SJCRH30 (cell line): ENCODE results near the gene OTULIN. TPM values are rescaled to one million over a fixed set of nuclear protein-coding genes. Genes with fewer than 3 reads are reported as not detected.

ENCODE experiments used
- DNase-seq, 2 experiments: peaks; one replicate each; pipeline ENCODE4 v3.0.0-alpha.2; 2015 to 2020
- H3K27ac ChIP-seq: fragments of 250-450 bp; sonication (Bioruptor Pico); 2 replicates; pipeline ENCODE4 v1.5.1; 2020; ENCODE audit warnings: mild to moderate bottlenecking, moderate library complexity
- H3K27me3 ChIP-seq: fragments of 250-450 bp; sonication (Bioruptor Pico); 2 replicates; pipeline ENCODE4 v1.5.1; 2020; ENCODE audit warnings: mild to moderate bottlenecking, moderate library complexity
- H3K36me3 ChIP-seq: fragments of 250-450 bp; sonication (Bioruptor Pico); 2 replicates; pipeline ENCODE4 v1.5.1; 2020; ENCODE audit warnings: mild to moderate bottlenecking, moderate library complexity
- H3K4me1 ChIP-seq: fragments of 250-450 bp; sonication (Bioruptor Pico); 2 replicates; pipeline ENCODE4 v1.5.1; 2020; ENCODE audit warnings: mild to moderate bottlenecking, moderate library complexity
- H3K4me3 ChIP-seq: fragments of 250-450 bp; sonication (Bioruptor Pico); 2 replicates; pipeline ENCODE4 v1.5.1; 2020; ENCODE audit warnings: mild to moderate bottlenecking, moderate library complexity
- H3K9me3 ChIP-seq: fragments of 250-450 bp; sonication (Bioruptor Pico); replicated peaks from 2 replicates; pipeline ENCODE4 v1.5.1; 2020; ENCODE audit warnings: mild to moderate bottlenecking, moderate library complexity
- total RNA-seq: library from RNA; depleted of rRNA; stranded (reverse); fragments of >200 nt; shearing (Covaris generic); gene quantifications from 2 replicates; pipeline ENCODE4 v1.2.3, GENCODE V29; 2014; rRNA removed

Gene OTULIN
- total RNA-seq, 1 experiment from 2014 or later = 18.2 TPM

DNA sequence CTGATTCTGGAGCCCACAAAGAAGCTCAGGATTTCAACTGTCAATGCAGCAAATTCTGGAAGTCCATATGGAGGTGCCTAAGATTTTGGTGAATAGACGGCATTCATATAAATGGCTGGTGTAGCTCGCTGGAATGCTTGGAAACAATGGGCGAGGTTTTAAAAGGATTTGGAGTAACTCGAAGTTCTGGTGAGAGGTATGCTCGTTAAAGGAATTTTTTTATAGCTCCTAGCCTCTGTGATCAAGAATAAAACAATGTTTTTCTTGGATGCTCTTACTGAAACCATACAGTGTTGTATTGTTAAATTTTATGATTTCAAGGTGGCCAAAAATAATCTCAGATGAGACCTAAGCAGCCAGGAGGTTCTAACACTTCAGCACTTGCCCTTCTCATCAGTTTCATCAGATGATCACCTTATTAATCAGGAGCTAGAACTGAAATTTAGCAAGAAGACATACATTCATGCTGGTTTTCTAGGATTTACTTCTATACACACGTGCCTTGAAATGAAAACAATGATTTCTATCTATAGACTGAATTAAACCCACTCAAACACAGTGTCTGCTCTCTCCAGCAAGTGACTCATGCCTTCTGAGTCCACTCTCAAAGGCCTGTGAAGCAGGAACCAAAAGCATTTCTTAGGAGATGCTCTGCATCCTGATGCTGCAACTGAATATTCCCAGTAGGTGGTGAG, 79.2 kb downstream of the OTULIN start:
- Histone ChIP-seq H3K4me3 (no peak overlapping the region), H3K27me3 (no peaks in the 10 kb centered on the region), H3K36me3 (no peaks in the 10 kb centered on the region), H3K9me3 (no peaks in the 10 kb centered on the region), H3K4me1 (no peaks in the 10 kb centered on the region), H3K27ac (no peak overlapping the region)
- DNase-seq = no peak

DNA sequence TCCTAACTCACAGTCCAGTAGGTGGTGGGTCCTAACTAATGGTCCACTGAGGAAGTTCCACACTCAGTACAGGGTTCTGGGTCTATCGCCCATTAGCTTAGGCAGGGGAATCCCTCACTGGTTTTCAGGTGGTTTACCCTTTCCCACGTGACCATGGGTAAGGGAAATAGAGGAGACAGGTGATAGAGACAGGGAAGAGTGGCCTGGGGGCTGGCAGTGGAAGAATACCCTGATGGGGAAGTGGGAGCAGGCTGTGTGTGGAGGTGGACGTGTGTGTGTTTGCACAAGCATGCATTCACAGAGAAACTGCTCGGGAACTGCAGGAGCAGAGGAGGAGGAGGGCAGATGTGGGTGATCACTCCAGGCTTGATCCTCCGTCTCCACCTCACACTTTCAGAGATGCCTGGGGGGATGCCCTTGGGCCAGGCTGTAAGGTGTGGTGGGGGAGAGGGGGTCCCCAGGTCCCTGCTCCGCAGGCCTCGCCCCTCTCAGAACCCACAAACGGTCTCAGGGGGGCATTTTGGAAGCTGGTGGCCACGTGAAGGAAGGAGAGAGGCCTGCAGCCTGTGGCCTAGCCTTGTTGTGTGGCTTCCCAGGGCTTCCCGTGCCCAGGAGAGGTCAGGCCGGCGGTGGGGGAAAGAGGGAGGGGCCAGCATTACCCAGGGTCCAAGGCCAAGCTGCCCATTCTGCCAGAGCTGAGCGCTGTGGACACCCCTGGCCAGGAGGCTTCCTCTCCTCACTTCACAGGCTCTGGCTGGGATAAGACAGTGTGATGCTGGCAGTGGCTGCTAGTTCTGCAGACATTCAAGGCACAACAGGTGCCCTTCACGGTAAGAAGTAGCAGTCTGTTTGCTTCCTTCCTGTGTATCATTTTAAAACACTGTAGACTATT, 80.0 kb downstream of the OTULIN start:
- Histone ChIP-seq H3K27me3 (no peaks in the 10 kb centered on the region), H3K4me3 (no peak overlapping the region), H3K4me1 (no peaks in the 10 kb centered on the region), H3K36me3 (no peaks in the 10 kb centered on the region), H3K9me3 (no peaks in the 10 kb centered on the region), H3K27ac (no peak overlapping the region)
- DNase-seq = no peak

DNA sequence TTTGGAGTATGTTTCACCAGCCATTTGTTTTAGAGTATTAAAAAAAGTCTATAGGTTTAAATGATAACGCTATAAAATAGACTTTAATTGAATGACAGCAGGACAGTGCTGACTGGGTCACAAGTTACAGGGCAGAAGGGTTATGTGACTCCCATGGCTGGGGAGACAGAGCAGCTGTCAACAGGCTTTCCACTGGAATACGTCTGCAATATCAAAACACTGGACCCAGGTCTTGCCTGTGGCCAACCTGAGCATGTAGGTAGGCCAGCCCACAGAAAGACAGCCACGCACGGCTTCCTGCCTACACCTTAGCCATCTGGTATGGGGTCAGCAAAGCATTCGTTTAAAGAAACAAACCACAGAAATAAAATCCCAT, 80.7 kb downstream of the OTULIN start:
- no peak overlapping the region for H3K27ac ChIP-seq
- H3K9me3 ChIP-seq = no peaks in the 10 kb centered on the region
- no peak for DNase-seq

DNA sequence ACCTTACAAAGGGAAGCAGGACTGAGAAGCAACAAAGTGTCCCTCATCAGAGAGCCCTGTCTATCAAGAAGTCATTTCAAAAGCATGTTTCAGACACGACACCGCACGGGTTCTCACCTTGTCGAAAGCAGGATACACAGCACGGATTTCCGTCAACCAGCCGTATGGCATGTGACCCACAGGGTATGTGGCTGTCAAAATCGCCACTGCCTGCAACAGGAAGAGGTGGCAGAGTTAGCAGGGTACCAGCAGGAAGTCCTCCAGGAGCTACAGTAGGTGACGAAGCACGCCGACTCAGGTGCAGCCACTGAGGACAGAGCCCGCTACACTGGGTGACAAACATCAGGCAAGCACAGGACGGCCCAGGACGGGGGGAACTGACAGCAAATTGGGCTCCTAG, 81.2 kb downstream of the OTULIN start:
- Histone ChIP-seq H3K4me3 (no peak overlapping the region), H3K36me3 (no peaks in the 10 kb centered on the region), H3K4me1 (no peaks in the 10 kb centered on the region), H3K9me3 (no peaks in the 10 kb centered on the region), H3K27ac (no peak overlapping the region), H3K27me3 (no peaks in the 10 kb centered on the region)
- DNase-seq = no peak

More for the DNA sequence above, 80.7 kb downstream of the OTULIN start:
- Histone ChIP-seq H3K4me1 (no peaks in the 10 kb centered on the region), H3K4me3 (no peak overlapping the region), H3K27me3 (no peaks in the 10 kb centered on the region), H3K36me3 (no peaks in the 10 kb centered on the region)

DNA sequence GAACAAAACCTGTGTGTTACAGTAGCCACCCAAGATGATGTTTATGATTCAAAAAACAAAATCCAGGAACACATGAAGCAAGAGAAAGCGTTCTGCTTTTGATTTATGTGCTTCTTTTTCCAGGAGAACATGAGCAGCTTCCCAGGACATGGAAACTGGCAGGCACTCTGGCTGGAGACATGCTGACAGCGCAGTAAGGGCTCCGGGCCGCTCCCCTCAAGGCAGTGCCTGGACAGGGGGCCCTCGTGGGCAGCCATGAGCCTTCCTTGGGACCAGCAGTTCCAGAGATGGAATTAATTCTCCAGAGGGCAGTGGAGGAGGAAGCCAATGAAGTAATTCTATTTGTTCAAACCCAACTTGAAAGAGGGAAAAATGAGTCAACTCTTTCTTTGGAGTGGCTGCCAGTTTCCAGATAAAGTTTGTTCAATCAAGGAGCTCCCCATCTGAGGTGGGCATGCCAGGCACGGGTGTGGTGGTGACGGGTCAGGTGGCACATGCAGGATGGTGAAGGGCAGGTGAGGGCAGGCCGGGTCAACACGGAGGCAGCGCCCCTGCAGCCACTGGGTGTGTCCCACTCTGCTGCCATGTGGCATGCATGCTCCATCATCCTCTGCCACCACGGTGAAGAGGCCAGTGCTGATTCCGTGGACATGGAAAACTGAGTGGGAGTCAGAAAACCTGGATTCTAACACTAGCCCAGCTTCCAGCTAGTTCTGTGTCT, 83.8 kb downstream of the OTULIN start:
- Histone ChIP-seq H3K4me1 (no peaks in the 10 kb centered on the region), H3K27me3 (no peaks in the 10 kb centered on the region), H3K27ac (no peak overlapping the region), H3K9me3 (no peaks in the 10 kb centered on the region), H3K36me3 (no peaks in the 10 kb centered on the region), H3K4me3 (no peak overlapping the region)
- DNase-seq = no peak

Other genes starting within 250 kb of the OTULIN start
- 20.7 and 21.5 TPM in 2 replicates for gene OTULINL, start 82.9 kb upstream of the OTULIN start, total RNA-seq
- 5.1 and 5.2 TPM in 2 replicates for gene ANKH, start 207.1 kb downstream of the OTULIN start, total RNA-seq